ENCODE measurements around the gene COX19. TPM values are rescaled to one million over a fixed set of nuclear protein-coding genes. Genes with fewer than 3 reads are reported as not detected.

COX19 gene
- total and polyA plus RNA-seq, 2 experiments from 2014 or later, result 11.7 to 12.6 TPM

- ATAC-seq (peak; percentile 88), DNase-seq (ENCODE audit: low spot score) (no peak)
- no peaks in the 10 kb centered on the region for H3K79me2 ChIP-seq (replicated peaks; ENCODE audit: insufficient read depth)
- no peak for TF ChIP-seq CTCF (conservative IDR thresholded peaks at IDR 0.05; ENCODE audit: low read depth in 2 of 2)
- TF ChIP-seq ZNF331 (CRISPR knock-in tag; IDR thresholded peaks at IDR 0.05; ENCODE audit: low read depth), result no peak
- TF ChIP-seq ETS1 (IDR thresholded peaks at IDR 0.05), result no peak
- no peak for TF ChIP-seq STAT1 (IDR thresholded peaks at IDR 0.05; ENCODE audit: unreplicated experiment)
- H3K4me1 ChIP-seq (ENCODE audit: insufficient read depth), result no peaks in the 10 kb centered on the region
- no peaks in the 10 kb centered on the region for H3F3A ChIP-seq (replicated peaks; ENCODE audit: low read depth)
- H3K4me3 ChIP-seq, result no peak overlapping the region
- no peaks in the 10 kb centered on the region for H3K9me2 ChIP-seq (ENCODE audit: insufficient read depth)
- Mint-ChIP-seq H3K4me3 (no peak overlapping the region), H3K9me3 (peaks cover 3% of the 10 kb centered on the region; the same call in 2 of the 3 replicates), H3K27ac (no peak overlapping the region), H3K27me3 (ENCODE audit: insufficient read depth, low read depth, poor library complexity) (peaks cover 4% of the 10 kb centered on the region), H3K36me3 (ENCODE audit: low read depth) (no peaks in the 10 kb centered on the region), H3K4me1 (no peaks in the 10 kb centered on the region)
- H3K36me3 ChIP-seq (ENCODE audit: insufficient read depth), result no peaks in the 10 kb centered on the region
- H2AFZ ChIP-seq, result no peak overlapping the region
- no peak overlapping the region for H3K4me2 ChIP-seq
- H3K27ac ChIP-seq (ENCODE audit: low read depth), result no peak overlapping the region
- H4K20me1 ChIP-seq (replicated peaks; ENCODE audit: insufficient read depth), result no peaks in the 10 kb centered on the region
- no peaks in the 10 kb centered on the region for H3K27me3 ChIP-seq (ENCODE audit: insufficient read depth)
Observed at GRCh38 chr7:935164-935873, 40.0 kb downstream of the COX19 start.

- no peak for TF ChIP-seq JUNB (IDR thresholded peaks at IDR 0.05; ENCODE audit: unreplicated experiment)
- no peak for TF ChIP-seq ZNF331 (CRISPR knock-in tag; IDR thresholded peaks at IDR 0.05; ENCODE audit: low read depth)
- no peak for TF ChIP-seq REST (IDR thresholded peaks at IDR 0.05; ENCODE audit: unreplicated experiment)
- TF ChIP-seq STAT1 (IDR thresholded peaks at IDR 0.05; ENCODE audit: unreplicated experiment), result no peak
- no peak for TF ChIP-seq ETS1 (IDR thresholded peaks at IDR 0.05)
- TF ChIP-seq CTCF (conservative IDR thresholded peaks at IDR 0.05; ENCODE audit: low read depth in 2 of 2), result no peak
- no peak for TF ChIP-seq EZH2 (IDR thresholded peaks at IDR 0.05; ENCODE audit: low read depth, unreplicated experiment)
- TF ChIP-seq ZNF114 (CRISPR knock-in tag; IDR thresholded peaks at IDR 0.05), result no peak
- TF ChIP-seq NANOG (IDR thresholded peaks at IDR 0.05; ENCODE audit: borderline replicate concordance), result no peak
- TF ChIP-seq EZH2phosphoT487 (IDR thresholded peaks at IDR 0.05; ENCODE audit: unreplicated experiment), result no peak
- DNase-seq (ENCODE audit: low spot score), result no peak
- H3K36me3 Mint-ChIP-seq (ENCODE audit: low read depth), result no peaks in the 10 kb centered on the region
Observed at GRCh38 chr7:934469-935163, 40.7 kb downstream of the COX19 start.

More at GRCh38 chr7:934469-935163, 40.7 kb downstream of the COX19 start:
- no peak overlapping the region for H2AFZ ChIP-seq
- peak; percentile 16; the same call in 2 of the 3 replicates for ATAC-seq
- no peaks in the 10 kb centered on the region for H3K36me3 ChIP-seq (ENCODE audit: insufficient read depth)
- no peaks in the 10 kb centered on the region for H3F3A ChIP-seq (replicated peaks; ENCODE audit: low read depth)
- no peaks in the 10 kb centered on the region for H3K79me2 ChIP-seq (replicated peaks; ENCODE audit: insufficient read depth)
- Mint-ChIP-seq H3K4me1 (no peaks in the 10 kb centered on the region), H3K9me3 (no peaks in the 10 kb centered on the region), H3K4me3 (no peak overlapping the region), H3K27me3 (ENCODE audit: insufficient read depth, low read depth, poor library complexity) (peaks cover 6% of the 10 kb centered on the region), H3K27ac (no peak overlapping the region)
- no peak overlapping the region for H3K27ac ChIP-seq (ENCODE audit: low read depth)
- H3K4me2 ChIP-seq, result no peak overlapping the region
- H3K4me3 ChIP-seq, result no peak overlapping the region
- H3K9me2 ChIP-seq (ENCODE audit: insufficient read depth), result no peaks in the 10 kb centered on the region
- no peaks in the 10 kb centered on the region for H3K27me3 ChIP-seq (ENCODE audit: insufficient read depth)
- H4K20me1 ChIP-seq (replicated peaks; ENCODE audit: insufficient read depth), result no peaks in the 10 kb centered on the region
- no peaks in the 10 kb centered on the region for H3K4me1 ChIP-seq (ENCODE audit: insufficient read depth)
